ENCODE results near the gene IL1RAPL1.
A peak's percentile ranks its signal among the peaks of the same experiment; 100 is the strongest.

IL1RAPL1 gene

DNA sequence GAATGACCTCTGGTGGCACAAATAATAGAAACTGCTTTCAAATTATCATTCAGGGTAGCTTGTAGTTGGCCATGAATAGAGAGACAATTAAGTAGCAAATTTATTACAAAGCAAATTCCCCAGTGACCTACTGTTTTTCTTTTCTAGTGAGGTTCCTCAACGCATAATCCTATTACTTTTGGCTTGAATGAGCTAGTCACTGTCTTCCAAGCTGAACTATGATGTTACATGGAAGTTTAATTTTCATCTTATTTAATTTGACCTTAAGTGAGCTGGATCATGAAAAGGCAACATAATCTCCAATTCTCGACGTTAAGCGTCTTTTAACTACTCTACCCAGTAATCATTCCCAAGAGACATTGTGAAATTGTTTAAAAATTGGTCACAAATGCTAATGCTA is 1280.7 kb downstream of the IL1RAPL1 start:
- DNase-seq (ENCODE audit: low read depth): no peak
- TF ChIP-seq, protein P1, sequence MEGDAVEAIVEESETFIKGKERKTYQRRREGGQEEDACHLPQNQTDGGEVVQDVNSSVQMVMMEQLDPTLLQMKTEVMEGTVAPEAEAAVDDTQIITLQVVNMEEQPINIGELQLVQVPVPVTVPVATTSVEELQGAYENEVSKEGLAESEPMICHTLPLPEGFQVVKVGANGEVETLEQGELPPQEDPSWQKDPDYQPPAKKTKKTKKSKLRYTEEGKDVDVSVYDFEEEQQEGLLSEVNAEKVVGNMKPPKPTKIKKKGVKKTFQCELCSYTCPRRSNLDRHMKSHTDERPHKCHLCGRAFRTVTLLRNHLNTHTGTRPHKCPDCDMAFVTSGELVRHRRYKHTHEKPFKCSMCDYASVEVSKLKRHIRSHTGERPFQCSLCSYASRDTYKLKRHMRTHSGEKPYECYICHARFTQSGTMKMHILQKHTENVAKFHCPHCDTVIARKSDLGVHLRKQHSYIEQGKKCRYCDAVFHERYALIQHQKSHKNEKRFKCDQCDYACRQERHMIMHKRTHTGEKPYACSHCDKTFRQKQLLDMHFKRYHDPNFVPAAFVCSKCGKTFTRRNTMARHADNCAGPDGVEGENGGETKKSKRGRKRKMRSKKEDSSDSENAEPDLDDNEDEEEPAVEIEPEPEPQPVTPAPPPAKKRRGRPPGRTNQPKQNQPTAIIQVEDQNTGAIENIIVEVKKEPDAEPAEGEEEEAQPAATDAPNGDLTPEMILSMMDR (conservative IDR thresholded peaks at IDR 0.05; ENCODE audit: low read length): no peak
- H3K4me3 ChIP-seq (ENCODE audit: low read length): no peak overlapping the region

DNA sequence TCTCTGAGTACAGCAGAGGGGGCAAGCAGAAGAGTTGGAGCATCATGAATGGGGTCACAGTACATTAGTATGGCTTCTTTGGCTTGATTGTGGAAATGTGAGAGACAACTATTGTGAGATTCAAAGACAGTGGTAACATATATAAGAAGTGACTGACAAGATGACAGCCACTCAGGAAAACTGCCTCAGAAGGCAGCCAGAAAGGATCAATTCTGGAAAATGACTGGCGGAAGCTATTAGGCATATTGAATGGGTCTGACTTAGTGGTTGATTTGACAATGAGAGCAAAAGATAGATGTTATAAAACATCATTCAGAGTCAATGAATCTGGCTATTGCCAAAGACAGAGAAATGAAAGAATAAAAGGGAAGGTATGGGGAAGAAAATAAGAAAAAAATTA is 1282.6 kb downstream of the IL1RAPL1 start:
- no peak overlapping the region for H3K4me3 ChIP-seq (ENCODE audit: low read length)
- DNase-seq (ENCODE audit: low read depth): no peak
- TF ChIP-seq, protein P1 (conservative IDR thresholded peaks at IDR 0.05; ENCODE audit: low read length): no peak

DNA sequence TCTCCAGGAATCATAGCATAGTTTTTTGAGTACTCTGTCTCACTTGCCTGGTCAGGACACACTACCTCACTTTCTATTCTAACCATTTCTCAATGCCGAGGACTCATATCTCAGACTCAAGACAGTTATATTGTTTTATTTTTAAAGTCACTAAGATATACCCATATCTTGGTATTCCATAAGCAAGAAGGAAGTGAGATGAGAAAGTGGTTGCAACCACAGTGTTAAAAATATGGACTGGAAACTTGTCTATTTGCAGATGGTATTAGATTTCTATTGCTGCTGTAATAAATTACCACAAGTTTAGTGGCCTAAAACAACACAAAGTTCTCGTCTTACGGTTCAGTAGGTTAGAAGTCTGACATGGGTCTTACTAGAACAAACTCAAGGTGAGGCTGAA is 1283.4 kb downstream of the IL1RAPL1 start:
- TF ChIP-seq, protein P1 (conservative IDR thresholded peaks at IDR 0.05; ENCODE audit: low read length): no peak
- no peak for DNase-seq (ENCODE audit: low read depth)
- H3K4me3 ChIP-seq (ENCODE audit: low read length): no peak overlapping the region

DNA sequence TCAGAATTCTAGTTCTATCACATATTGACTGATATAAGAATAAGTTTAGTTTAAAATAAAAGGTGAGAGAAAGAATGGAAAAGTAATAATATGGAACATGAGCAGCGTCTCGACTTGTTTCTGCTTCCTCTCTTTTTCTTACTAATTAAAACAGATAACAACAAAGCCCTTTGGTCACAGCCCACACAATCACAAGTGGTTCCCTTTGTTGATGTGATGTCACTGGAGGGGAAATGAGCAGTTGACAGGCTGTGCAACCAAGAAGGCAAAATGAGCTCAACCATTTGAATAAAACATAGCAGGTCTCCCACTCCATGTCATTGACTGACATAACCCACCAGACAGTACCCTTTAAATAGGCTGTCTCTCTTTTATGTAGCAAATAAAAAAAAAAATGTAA is 1285.6 kb downstream of the IL1RAPL1 start:
- TF ChIP-seq, protein P1 (conservative IDR thresholded peaks at IDR 0.05; ENCODE audit: low read length): no peak
- no peak for DNase-seq (ENCODE audit: low read depth)
- H3K4me3 ChIP-seq (ENCODE audit: low read length): no peak overlapping the region

DNA sequence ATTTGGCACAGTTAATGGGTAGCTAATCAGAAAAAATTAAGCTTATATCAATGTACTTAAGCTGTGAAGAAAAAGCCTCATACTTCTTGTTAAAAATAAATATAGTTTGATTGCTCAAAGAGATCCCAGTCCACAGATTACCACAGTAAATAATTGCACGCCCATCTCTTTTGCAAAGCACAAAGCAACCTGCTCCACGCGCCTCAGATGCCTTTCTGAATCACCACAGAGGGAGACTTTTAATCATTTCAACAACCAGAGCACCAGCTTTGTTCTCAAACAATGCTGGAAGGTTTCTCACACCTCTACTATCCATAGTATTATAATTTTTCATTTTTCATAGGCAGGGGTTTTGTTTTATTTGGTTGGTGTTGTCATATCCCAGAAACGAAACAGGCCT is 1289.5 kb downstream of the IL1RAPL1 start:
- DNase-seq (ENCODE audit: low read depth): no peak
- H3K4me3 ChIP-seq (ENCODE audit: low read length): no peak overlapping the region
- TF ChIP-seq, protein P1 (conservative IDR thresholded peaks at IDR 0.05; ENCODE audit: low read length): no peak

DNA sequence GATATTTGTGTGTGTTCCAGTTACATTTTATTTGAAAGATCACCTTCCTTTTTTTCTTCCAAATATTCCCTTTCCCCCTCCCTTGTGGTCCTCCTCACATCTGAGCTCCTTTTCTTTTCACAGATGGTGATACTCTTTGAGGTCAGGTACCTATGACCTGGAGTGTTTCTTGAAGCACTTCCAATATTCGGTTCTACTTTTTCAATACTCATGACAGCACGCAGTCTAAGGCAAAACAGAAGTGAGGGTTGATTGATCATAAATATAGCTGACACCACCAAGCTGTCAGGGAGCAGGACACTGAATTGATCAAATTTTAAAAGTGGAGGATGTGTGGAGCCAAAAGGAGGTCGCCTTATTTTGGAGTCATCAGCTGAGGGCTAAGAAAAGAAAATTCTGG is 1293.7 kb downstream of the IL1RAPL1 start:
- TF ChIP-seq, protein P1 (conservative IDR thresholded peaks at IDR 0.05; ENCODE audit: low read length): no peak
- no peak for DNase-seq (ENCODE audit: low read depth)
- no peak overlapping the region for H3K4me3 ChIP-seq (ENCODE audit: low read length)

DNA sequence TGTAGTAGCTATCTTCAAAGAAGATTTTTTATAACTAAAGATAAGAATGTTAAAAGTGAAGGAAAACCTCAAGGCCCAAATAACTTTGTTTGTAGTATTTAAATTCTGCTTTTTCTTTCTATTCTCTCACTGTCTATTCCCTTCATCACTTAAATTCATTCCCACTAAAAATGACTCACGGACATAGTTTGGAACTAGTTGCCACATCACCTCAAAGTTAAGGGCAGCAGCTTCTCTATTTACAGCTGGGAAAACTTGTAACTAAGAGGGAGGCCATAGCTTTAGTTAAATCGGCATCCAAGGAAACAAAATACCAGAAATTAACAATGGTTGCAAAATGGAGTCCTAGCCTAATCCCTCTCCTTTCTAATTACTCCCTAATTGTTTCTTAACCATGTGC is 1302.8 kb downstream of the IL1RAPL1 start:
- no peak overlapping the region for H3K4me3 ChIP-seq (ENCODE audit: low read length)
- TF ChIP-seq, protein P1 (conservative IDR thresholded peaks at IDR 0.05; ENCODE audit: low read length): no peak
- peak; percentile 2 for DNase-seq (ENCODE audit: low read depth)

Measured in AG10803 (cell line).